Ovary (tissue), 3 donors: ENCODE data around the gene MDN1.

Experiments
- CTCF ChIP-seq, 3 donors: fragments of 450-650 bp in 2 of 3; fragments of 200-600 bp in 1 of 3; IDR thresholded peaks; one replicate each; pipeline versions ENCODE4 v1.5.1 to v1.8.0; 2016 to 2022; ENCODE audit warnings: antibody characterized with exemption in 3 of 3, mild to moderate bottlenecking in 1 of 3
- EP300 ChIP-seq: sonication (generic); formaldehyde crosslinking; IDR thresholded peaks from one replicate; pipeline ENCODE4 v1.6.1; 2017; ENCODE audit warnings: antibody characterized with exemption
- POLR2A ChIP-seq: fragments of 450-650 bp; IDR thresholded peaks from one replicate; pipeline ENCODE4 v1.6.1; 2017; ENCODE audit warnings: antibody characterized with exemption, mild to moderate bottlenecking, moderate library complexity
- donor health status: DM: no; HTN: no; CAD: no.

DNA sequence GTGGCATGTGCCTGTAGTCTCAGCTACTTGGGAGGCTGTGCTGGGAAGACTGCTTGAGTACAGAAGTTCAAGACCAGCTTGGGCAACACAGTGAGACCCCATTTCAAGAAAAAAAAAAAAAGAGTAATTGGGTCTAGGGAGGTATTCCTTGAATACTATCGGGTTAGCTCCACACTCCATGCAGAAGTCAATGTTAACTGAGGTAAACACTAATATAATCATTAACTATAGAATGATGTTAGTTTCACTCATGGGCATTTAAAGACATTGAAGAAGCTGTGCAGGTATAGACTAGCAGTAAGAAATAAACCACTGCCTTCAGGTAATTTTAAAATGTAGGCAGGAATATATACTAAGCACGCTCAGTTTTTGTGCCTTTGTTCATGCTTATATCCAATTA lies 32.6 kb downstream of the MDN1 start:
- TF ChIP-seq CTCF (IDR thresholded peaks at IDR 0.05) (no peak), POLR2A (no peak), EP300 (no peak)
